Retinal pigment epithelial cell (primary cell): Measurements from ENCODE around the gene BRIP1.

Source experiments
- DNase-seq: peaks from one replicate; pipeline ENCODE4 v3.0.0-alpha.2; 2010; ENCODE audit warnings: low read depth
- H3K4me3 ChIP-seq: 2 replicates; pipeline ENCODE4 v1.5.1; 2011; ENCODE audit warnings: mild to moderate bottlenecking, low read length, control low read depth, moderate library complexity
- CTCF ChIP-seq: conservative IDR thresholded peaks from 2 replicates; pipeline ENCODE4 v1.5.1; 2011; ENCODE audit warnings: low read depth, low read length, control low read depth, inconsistent platforms

BRIP1 gene

DNA sequence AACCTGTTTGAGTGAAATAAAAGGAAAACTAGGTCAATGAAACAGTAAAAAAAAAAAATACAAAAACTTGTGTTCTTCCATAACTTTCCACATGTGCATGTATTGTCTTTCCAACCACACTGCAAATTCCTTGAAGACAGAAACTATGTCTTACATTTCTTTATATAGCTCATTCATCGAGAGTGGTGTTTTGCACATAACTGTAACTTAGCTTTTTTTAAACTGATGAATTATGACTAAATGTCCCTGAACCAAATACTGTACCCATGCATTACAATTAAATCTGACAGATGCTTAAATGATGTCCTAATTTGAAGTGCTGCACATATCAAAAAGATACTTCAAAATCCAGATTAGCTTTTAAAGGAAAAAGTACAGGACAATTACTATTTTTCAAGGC lies 50.1 kb downstream of the BRIP1 start:
- no peak overlapping the region for H3K4me3 ChIP-seq
- no peak for DNase-seq
- no peak for TF ChIP-seq CTCF

DNA sequence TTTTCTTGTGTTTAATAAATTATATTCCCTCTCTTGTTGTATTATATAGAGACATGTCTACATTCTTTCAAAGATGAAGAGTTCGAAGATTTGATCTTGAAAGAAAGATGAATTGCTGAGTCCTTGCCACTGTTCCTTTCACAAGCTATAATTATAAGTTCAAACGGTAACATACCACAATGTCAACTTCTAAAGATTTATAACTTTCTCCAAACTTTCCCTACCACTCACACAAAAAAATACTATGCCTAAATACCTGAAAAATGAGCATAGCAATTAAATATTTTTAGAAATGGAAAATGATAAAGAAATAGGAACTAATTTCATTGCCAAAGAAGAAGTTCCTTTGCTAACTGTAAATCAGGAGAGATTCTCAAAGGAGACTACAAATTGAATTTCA lies 50.6 kb downstream of the BRIP1 start:
- no peak overlapping the region for H3K4me3 ChIP-seq
- DNase-seq, result no peak
- TF ChIP-seq CTCF, result no peak

DNA sequence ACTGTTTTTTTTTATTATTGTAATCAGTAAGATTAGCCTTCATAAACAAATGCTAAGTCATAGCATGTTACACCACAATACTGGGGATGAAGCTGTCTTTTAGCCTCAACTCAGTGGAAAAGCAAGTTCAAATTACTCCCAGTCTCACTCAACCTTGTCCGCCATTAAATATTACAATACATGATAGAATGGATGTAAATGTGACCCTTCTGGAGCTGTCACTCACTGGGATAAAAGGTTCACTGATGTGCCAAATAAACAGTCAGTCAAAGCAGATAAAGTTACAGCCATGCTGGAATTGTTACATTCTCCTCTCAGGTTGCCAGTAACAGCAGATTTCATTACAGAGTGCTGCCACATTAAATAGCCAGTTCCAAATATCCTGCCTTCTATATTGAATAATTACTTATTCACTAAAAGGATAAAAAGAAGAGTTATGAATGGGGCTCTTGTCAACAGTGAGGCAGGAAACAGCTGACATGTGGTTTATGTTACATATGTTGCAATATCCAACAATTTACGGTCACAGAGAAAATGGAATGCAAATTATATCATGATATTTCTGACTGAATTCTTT lies 53.4 kb downstream of the BRIP1 start:
- no peak overlapping the region for H3K4me3 ChIP-seq
- DNase-seq, result no peak
- no peak for TF ChIP-seq CTCF

- no peak for TF ChIP-seq CTCF
- H3K4me3 ChIP-seq, result no peak overlapping the region
- no peak for DNase-seq
These were observed 54.9 kb downstream of the BRIP1 start for GRCh38 chr17:61808442-61808841.

DNA sequence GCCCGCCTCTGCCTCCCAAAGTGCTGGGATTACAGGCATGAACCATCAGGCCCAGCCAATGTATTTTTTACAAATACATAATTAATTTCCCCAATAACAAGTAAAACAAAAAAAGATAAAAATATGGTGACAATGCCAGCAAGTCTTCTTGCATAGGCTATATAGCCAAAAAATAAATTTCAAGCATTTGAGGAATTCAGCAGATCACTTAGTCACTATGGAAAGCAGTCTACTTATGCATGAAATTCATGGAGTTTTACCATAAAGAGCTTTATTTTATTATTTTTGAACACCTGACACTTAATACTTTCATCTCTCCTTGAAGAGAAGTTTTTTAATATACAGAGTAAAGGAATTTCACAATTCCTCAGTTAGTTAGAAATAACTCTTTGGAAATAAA lies 56.4 kb downstream of the BRIP1 start:
- no peak for TF ChIP-seq CTCF
- DNase-seq, result no peak

GRCh38 chr17:61806081-61806828 lies 57.1 kb downstream of the BRIP1 start:
- TF ChIP-seq CTCF, result no peak
- H3K4me3 ChIP-seq, result no peak overlapping the region
- no peak for DNase-seq

More for the DNA sequence above, 56.4 kb downstream of the BRIP1 start:
- H3K4me3 ChIP-seq, result no peak overlapping the region

GRCh38 chr17:61805399-61805798 lies 57.9 kb downstream of the BRIP1 start:
- DNase-seq, result no peak
- H3K4me3 ChIP-seq, result no peak overlapping the region
- TF ChIP-seq CTCF, result no peak
